ENCODE measurements around the gene PTGFRN. TPM values are rescaled to one million over a fixed set of nuclear protein-coding genes. Genes with fewer than 3 reads are reported as not detected.
"Not testable (repeated sequence)": the region's sequence is repeated elsewhere in the genome, so short reads cannot be mapped to it uniquely, and the experiment has no call there.

PTGFRN gene
- total and polyA plus RNA-seq, 4 donors: 5.4 to 12.6 (median 7.2) TPM

DNA sequence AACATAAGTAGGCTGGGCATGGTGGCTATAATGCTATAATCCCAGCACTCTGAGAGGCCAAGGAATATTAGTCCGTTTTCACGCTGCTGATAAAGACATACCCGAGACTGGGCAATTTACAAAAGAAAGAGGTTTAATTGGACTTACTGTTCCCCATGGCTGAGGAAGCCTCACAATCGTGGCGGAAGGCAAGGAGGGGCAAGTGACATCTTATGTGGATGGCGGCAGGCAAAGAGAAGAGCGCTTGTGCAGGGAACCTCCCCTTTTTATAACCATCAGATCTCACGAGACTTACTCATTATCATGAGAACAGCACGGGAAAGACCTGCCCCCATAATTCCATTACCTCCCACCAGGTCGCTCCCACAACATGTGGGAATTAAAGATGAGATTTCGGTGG lies 28.5 kb downstream of the PTGFRN start:
- Histone ChIP-seq H3K27me3 (ENCODE audit: control insufficient read depth in 4 of 4, insufficient read depth in 4 of 4, low read length in 3 of 4) (no peaks in the 10 kb centered on the region), H3K36me3 (ENCODE audit: control insufficient read depth in 4 of 4, insufficient read depth in 3 of 4, low read depth in 1 of 4, low read length in 3 of 4) (no peaks in the 10 kb centered on the region), H3K9ac (ENCODE audit: low read depth in 1 of 2, low read length in 2 of 2) (no peak overlapping the region), H3K4me1 (ENCODE audit: control insufficient read depth in 4 of 4, insufficient read depth in 4 of 4, low read length in 3 of 4) (peaks cover 0 to 4% (median 0%) of the 10 kb centered on the region in 4 donors), H3K4me3 (ENCODE audit: low read depth in 1 of 3, low read length in 3 of 3) (no peak overlapping the region), H3K9me3 (ENCODE audit: control insufficient read depth in 4 of 4, low read length in 3 of 4) (no peaks in the 10 kb centered on the region), H3K27ac (ENCODE audit: low read depth in 1 of 2, low read length in 2 of 2) (no peak overlapping the region)
- WGBS: 96% methylated on average over 11 of the region's 11 CpGs
- TF ChIP-seq HNF4A (conservative IDR thresholded peaks at IDR 0.05) (no peak), JUND (IDR thresholded peaks at IDR 0.05) (no peak), RXRA (IDR thresholded peaks at IDR 0.05) (no peak), EGR1 (IDR thresholded peaks at IDR 0.05; ENCODE audit: low read depth in 2 of 2) (no peak)
- TF ChIP-seq, protein P1, sequence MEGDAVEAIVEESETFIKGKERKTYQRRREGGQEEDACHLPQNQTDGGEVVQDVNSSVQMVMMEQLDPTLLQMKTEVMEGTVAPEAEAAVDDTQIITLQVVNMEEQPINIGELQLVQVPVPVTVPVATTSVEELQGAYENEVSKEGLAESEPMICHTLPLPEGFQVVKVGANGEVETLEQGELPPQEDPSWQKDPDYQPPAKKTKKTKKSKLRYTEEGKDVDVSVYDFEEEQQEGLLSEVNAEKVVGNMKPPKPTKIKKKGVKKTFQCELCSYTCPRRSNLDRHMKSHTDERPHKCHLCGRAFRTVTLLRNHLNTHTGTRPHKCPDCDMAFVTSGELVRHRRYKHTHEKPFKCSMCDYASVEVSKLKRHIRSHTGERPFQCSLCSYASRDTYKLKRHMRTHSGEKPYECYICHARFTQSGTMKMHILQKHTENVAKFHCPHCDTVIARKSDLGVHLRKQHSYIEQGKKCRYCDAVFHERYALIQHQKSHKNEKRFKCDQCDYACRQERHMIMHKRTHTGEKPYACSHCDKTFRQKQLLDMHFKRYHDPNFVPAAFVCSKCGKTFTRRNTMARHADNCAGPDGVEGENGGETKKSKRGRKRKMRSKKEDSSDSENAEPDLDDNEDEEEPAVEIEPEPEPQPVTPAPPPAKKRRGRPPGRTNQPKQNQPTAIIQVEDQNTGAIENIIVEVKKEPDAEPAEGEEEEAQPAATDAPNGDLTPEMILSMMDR (IDR thresholded peaks at IDR 0.05; ENCODE audit: low read depth, low read length, missing input control): no peak
- DNase-seq (ENCODE audit: low spot score): no peak

DNA sequence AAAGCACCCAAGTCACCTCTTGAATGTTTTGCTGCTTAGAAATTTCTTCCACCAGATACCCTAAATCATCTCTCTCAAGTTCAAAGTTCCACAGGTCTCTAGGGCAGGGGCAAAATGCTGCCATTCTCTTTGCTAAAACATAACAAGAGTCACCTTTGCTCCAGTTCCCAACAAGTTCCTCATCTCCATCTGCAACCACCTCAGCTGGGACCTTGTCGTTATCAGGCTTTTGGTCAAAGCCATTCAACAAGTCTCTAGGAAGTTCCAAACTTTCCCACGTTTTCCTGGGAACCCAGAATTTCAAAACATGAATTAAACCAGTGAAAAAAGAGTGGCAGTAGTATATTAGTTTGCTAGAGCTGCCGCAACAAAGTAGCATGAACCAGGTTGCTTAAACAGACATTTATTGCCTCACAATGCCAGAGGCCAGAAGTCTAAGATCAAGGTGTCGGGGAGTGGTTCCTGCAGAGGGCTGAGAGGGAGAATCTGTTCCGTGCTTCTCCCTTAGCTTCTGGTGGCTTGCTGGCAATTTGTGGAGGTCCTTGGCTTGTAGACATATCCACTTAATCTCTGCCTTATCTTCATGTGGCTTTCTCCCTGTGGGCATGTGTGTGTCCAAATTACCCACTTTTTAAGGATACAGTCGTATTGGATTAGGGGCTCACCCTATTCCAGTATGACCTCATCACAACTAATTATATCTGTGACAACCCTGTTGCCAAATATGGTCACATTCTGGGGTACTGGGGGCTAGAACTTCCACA lies 30.2 kb downstream of the PTGFRN start:
- not testable (repeated sequence) for H3K4me3 ChIP-seq (ENCODE audit: low read depth in 1 of 3, low read length in 3 of 3); H3K9ac ChIP-seq (ENCODE audit: low read depth in 1 of 2, low read length in 2 of 2); H3K4me1 ChIP-seq (ENCODE audit: control insufficient read depth in 4 of 4, insufficient read depth in 4 of 4, low read length in 3 of 4); DNase-seq (ENCODE audit: low spot score); H3K27me3 ChIP-seq (ENCODE audit: control insufficient read depth in 4 of 4, insufficient read depth in 4 of 4, low read length in 3 of 4); H3K9me3 ChIP-seq (ENCODE audit: control insufficient read depth in 4 of 4, low read length in 3 of 4); H3K36me3 ChIP-seq (ENCODE audit: control insufficient read depth in 4 of 4, insufficient read depth in 3 of 4, low read depth in 1 of 4, low read length in 3 of 4); H3K27ac ChIP-seq (ENCODE audit: low read depth in 1 of 2, low read length in 2 of 2)
- 74% methylated on average over 6 of the region's 6 CpGs for WGBS

- no peaks in the 10 kb centered on the region for H3K36me3 ChIP-seq (ENCODE audit: control insufficient read depth in 4 of 4, insufficient read depth in 3 of 4, low read depth in 1 of 4, low read length in 3 of 4)
- no peaks in the 10 kb centered on the region for H3K9me3 ChIP-seq (ENCODE audit: control insufficient read depth in 4 of 4, low read length in 3 of 4)
- no peak overlapping the region for H3K4me3 ChIP-seq (ENCODE audit: low read depth in 1 of 3, low read length in 3 of 3)
- DNase-seq (ENCODE audit: low spot score): no peak
- 96% methylated on average over 2 of the region's 2 CpGs for WGBS
- TF ChIP-seq, protein P2, sequence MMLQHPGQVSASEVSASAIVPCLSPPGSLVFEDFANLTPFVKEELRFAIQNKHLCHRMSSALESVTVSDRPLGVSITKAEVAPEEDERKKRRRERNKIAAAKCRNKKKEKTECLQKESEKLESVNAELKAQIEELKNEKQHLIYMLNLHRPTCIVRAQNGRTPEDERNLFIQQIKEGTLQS (IDR thresholded peaks at IDR 0.05): no peak
- TF ChIP-seq HNF4A (conservative IDR thresholded peaks at IDR 0.05): no peak
- TF ChIP-seq JUND (IDR thresholded peaks at IDR 0.05): no peak
- no peak for TF ChIP-seq NR2F2 (IDR thresholded peaks at IDR 0.05)
- TF ChIP-seq, protein P1 (IDR thresholded peaks at IDR 0.05; ENCODE audit: low read depth, low read length, missing input control): no peak
- no peak for TF ChIP-seq TAF1 (conservative IDR thresholded peaks at IDR 0.05)
- no peak for TF ChIP-seq FOXA1 (IDR thresholded peaks at IDR 0.05)
- no peak for TF ChIP-seq HNF4G (IDR thresholded peaks at IDR 0.05)
- no peak for TF ChIP-seq RXRA (IDR thresholded peaks at IDR 0.05)
- no peak for TF ChIP-seq YY1 (IDR thresholded peaks at IDR 0.05)
- TF ChIP-seq GABPA (IDR thresholded peaks at IDR 0.05 in 1 of 2, conservative IDR thresholded peaks at IDR 0.05 in 1 of 2): no peak
- TF ChIP-seq FOXA2 (IDR thresholded peaks at IDR 0.05): no peak
- TF ChIP-seq RAD21 (IDR thresholded peaks at IDR 0.05): no peak
- no peak overlapping the region for H3K9ac ChIP-seq (ENCODE audit: low read depth in 1 of 2, low read length in 2 of 2)
- no peaks in the 10 kb centered on the region for H3K4me1 ChIP-seq (ENCODE audit: control insufficient read depth in 4 of 4, insufficient read depth in 4 of 4, low read length in 3 of 4)
- H3K27ac ChIP-seq (ENCODE audit: low read depth in 1 of 2, low read length in 2 of 2): no peak overlapping the region
- H3K27me3 ChIP-seq (ENCODE audit: control insufficient read depth in 4 of 4, insufficient read depth in 4 of 4, low read length in 3 of 4): no peaks in the 10 kb centered on the region
Observed at GRCh38 chr1:116940814-116941599, 31.3 kb downstream of the PTGFRN start.
